GM19099 (cell line): ENCODE data around the gene DAPK2.

Experiments
- POLR2A ChIP-seq: IDR thresholded peaks from 3 replicates; pipeline ENCODE4 v1.6.1; 2011; ENCODE audit warnings: low read depth; ENCODE audit not compliant: insufficient read length; ENCODE audit errors: extremely low read depth

Gene DAPK2

GRCh38 chr15:63948971-63949370, 97.3 kb downstream of the DAPK2 start:
- no peak for TF ChIP-seq POLR2A

GRCh38 chr15:63948436-63948835, 97.8 kb downstream of the DAPK2 start:
- no peak for TF ChIP-seq POLR2A

GRCh38 chr15:63947228-63947627, 99.1 kb downstream of the DAPK2 start:
- no peak for TF ChIP-seq POLR2A

GRCh38 chr15:63946524-63947065, 99.7 kb downstream of the DAPK2 start:
- TF ChIP-seq POLR2A: no peak

- no peak for TF ChIP-seq POLR2A
Measured at GRCh38 chr15:63945838-63946298, 100.4 kb downstream of the DAPK2 start.

- no peak for TF ChIP-seq POLR2A
Measured at GRCh38 chr15:63945007-63945788, 101.1 kb downstream of the DAPK2 start.

GRCh38 chr15:63944681-63944955, 101.7 kb downstream of the DAPK2 start:
- TF ChIP-seq POLR2A: no peak

- TF ChIP-seq POLR2A: no peak
Measured at GRCh38 chr15:63943829-63944680, 102.2 kb downstream of the DAPK2 start.

GRCh38 chr15:63942486-63943365, 103.6 kb downstream of the DAPK2 start:
- no peak for TF ChIP-seq POLR2A

- TF ChIP-seq POLR2A: no peak
Measured at GRCh38 chr15:63941698-63942465, 104.4 kb downstream of the DAPK2 start.

GRCh38 chr15:63940966-63941620, 105.2 kb downstream of the DAPK2 start:
- no peak for TF ChIP-seq POLR2A

GRCh38 chr15:63939531-63940130, 106.7 kb downstream of the DAPK2 start:
- no peak for TF ChIP-seq POLR2A

- TF ChIP-seq POLR2A: no peak
Measured at GRCh38 chr15:63938486-63939061, 107.7 kb downstream of the DAPK2 start.

GRCh38 chr15:63933522-63933921, 112.8 kb downstream of the DAPK2 start:
- TF ChIP-seq POLR2A: no peak

- TF ChIP-seq POLR2A: no peak
Measured at GRCh38 chr15:63931556-63931955, 114.7 kb downstream of the DAPK2 start.
